K562 (cell line): ENCODE data around the gene NUSAP1. TPM values are rescaled to one million over a fixed set of nuclear protein-coding genes. Genes with fewer than 3 reads are reported as not detected.

ENCODE experiments used
- ATAC-seq: fragments of 200-7000 bp; cut with Tn5 transposase; 3 replicates; pipeline ENCODE4 v1.9.1; 2020; ENCODE audit warnings: moderate library complexity
- BruUV-seq: library from RNA; stranded (reverse); fragments of 400-500 nt; replicated peaks from 2 replicates; lab custom pipeline; 2021; lab: Mats Ljungman, UMichigan
- CTCF ChIA-PET: fragments of 300-600 bp; formaldehyde crosslinking; extraction: SDS; loops from one replicate; lab custom pipeline; 2021; ENCODE audit warnings: low intra/inter-chr PET ratio; lab: Yijun Ruan, JAX
- POLR2A ChIA-PET: fragments of 300-600, 350-650 bp; sonication (Branson Sonifier 250); formaldehyde crosslinking; extraction: SDS; loops from one replicate; lab custom pipeline; 2021; ENCODE audit warnings: antibody characterized with exemption, inconsistent platforms; lab: Yijun Ruan, JAX
- DNase-seq, 4 experiments: peaks; one replicate each; pipeline versions ENCODE4 v3.0.0 to v3.0.0-alpha.2; 2011 to 2018; ENCODE audit warnings: low spot score in 3 of 4, mixed read lengths in 3 of 4; ENCODE audit errors: extremely low read depth in 1 of 4
- FAIRE-seq: peaks from 2 replicates; lab custom pipeline; 2011; peaks lifted over from hg19 to GRCh38; lab: Jason Lieb, UNC
- H2AFZ ChIP-seq: 2 replicates; pipeline ENCODE4 v1.6.0; 2011; ENCODE audit warnings: low read depth, low read length, control low read depth, inconsistent platforms
- H3K27ac ChIP-seq: fragments of 200-600 bp; 3 replicates; pipeline ENCODE4 v1.8.0; 2011; ENCODE audit warnings: low read depth, mild to moderate bottlenecking, control low read depth, inconsistent platforms, low read length, moderate library complexity, mixed read lengths; ENCODE audit errors: extremely low read depth
- H3K27me3 ChIP-seq, 2 experiments: fragments of 300-600 bp in 1 of 2; 2 replicates in 1 of 2; 3 replicates in 1 of 2; pipeline versions ENCODE4 v1.6.0 to v1.8.0; 2011; ENCODE audit warnings: inconsistent platforms in 2 of 2, low read length in 2 of 2, mild to moderate bottlenecking in 1 of 2, mixed read lengths in 1 of 2, moderate library complexity in 1 of 2; ENCODE audit not compliant: control insufficient read depth in 2 of 2, insufficient read depth in 2 of 2
- H3K36me3 ChIP-seq: fragments of 300-600 bp; 3 replicates; pipeline ENCODE4 v1.8.0; 2011; ENCODE audit warnings: mild to moderate bottlenecking, low read length, inconsistent platforms; ENCODE audit not compliant: control insufficient read depth, insufficient read depth
- H3K4me1 ChIP-seq, 2 experiments: fragments of 200-600 bp in 1 of 2; replicated peaks in 1 of 2; 2 replicates in 1 of 2; 3 replicates in 1 of 2; pipeline versions ENCODE4 v1.5.1 to v1.8.0; 2011; ENCODE audit warnings: inconsistent platforms in 2 of 2, low read length in 2 of 2, mild to moderate bottlenecking in 1 of 2, mixed read lengths in 1 of 2, moderate library complexity in 1 of 2; ENCODE audit not compliant: control insufficient read depth in 2 of 2, insufficient read depth in 2 of 2
- H3K4me2 ChIP-seq: 2 replicates; pipeline ENCODE4 v1.6.1; 2011; ENCODE audit warnings: low read length, control low read depth, inconsistent platforms, mixed read lengths; ENCODE audit not compliant: insufficient read depth
- H3K4me3 ChIP-seq: fragments of 200-600 bp; sonication (generic), shearing (Covaris generic); 2 replicates; pipeline ENCODE4 v1.5.1; 2016; ENCODE audit warnings: control low read depth, inconsistent platforms
- H3K79me2 ChIP-seq: fragments of 200-600 bp; 3 replicates; pipeline ENCODE4 v1.8.0; 2011; ENCODE audit warnings: low read length, inconsistent platforms; ENCODE audit not compliant: control insufficient read depth, insufficient read depth
- H3K9ac ChIP-seq, 2 experiments: 2 replicates each; pipeline versions ENCODE4 v1.6.0 to v1.6.1; 2011; ENCODE audit warnings: low read depth in 2 of 2, low read length in 2 of 2, control low read depth in 1 of 2, inconsistent platforms in 1 of 2, mild to moderate bottlenecking in 1 of 2, mixed read lengths in 1 of 2; ENCODE audit not compliant: insufficient read depth in 1 of 2
- H3K9me1 ChIP-seq: one replicate; pipeline ENCODE4 v1.6.0; 2011; ENCODE audit warnings: inconsistent platforms, mild to moderate bottlenecking, low read length, moderate library complexity; ENCODE audit not compliant: control insufficient read depth, insufficient read depth
- H3K9me3 ChIP-seq: replicated peaks from 2 replicates; pipeline ENCODE4 v1.5.1; 2011; ENCODE audit warnings: low read depth, low read length, inconsistent platforms; ENCODE audit not compliant: control insufficient read depth, insufficient read depth
- H4K20me1 ChIP-seq: replicated peaks from 2 replicates; pipeline ENCODE4 v1.6.1; 2011; ENCODE audit warnings: low read length, inconsistent platforms, mixed read lengths; ENCODE audit not compliant: control insufficient read depth, insufficient read depth
- EHMT2 ChIP-seq: fragments of 450-650 bp; IDR thresholded peaks from 2 replicates; pipeline ENCODE4 v1.6.1; 2018; ENCODE audit warnings: antibody characterized with exemption
- FOXK2 ChIP-seq, 2 experiments: fragments of 450-650 bp; IDR thresholded peaks in 1 of 2; conservative IDR thresholded peaks in 1 of 2; 2 replicates each; pipeline ENCODE4 v1.6.1; 2016; ENCODE audit warnings: low read depth in 2 of 2, mild to moderate bottlenecking in 1 of 2
- MBD2 ChIP-seq: sonication (generic); IDR thresholded peaks from 2 replicates; pipeline ENCODE4 v1.6.1; 2016; ENCODE audit warnings: low read depth, borderline replicate concordance
- MYBL2 ChIP-seq, 2 experiments: fragments of 450-650 bp in 1 of 2; sonication (generic) in 1 of 2; formaldehyde crosslinking in 1 of 2; IDR thresholded peaks; 2 replicates each; pipeline versions ENCODE4 v1.6.1 to v1.8.1; 2017 to 2022; ENCODE audit warnings: borderline replicate concordance in 1 of 2, inconsistent platforms in 1 of 2, low read depth in 1 of 2, mild to moderate bottlenecking in 1 of 2, missing genetic modification reagents in 1 of 2, moderate library complexity in 1 of 2
- POLR2B ChIP-seq: fragments of 450-650 bp; IDR thresholded peaks from 2 replicates; pipeline ENCODE4 v1.6.1; 2018; ENCODE audit warnings: low read depth; ENCODE audit not compliant: partially characterized antibody
- SIN3B ChIP-seq: fragments of 450-650 bp; IDR thresholded peaks from 2 replicates; pipeline ENCODE4 v1.6.1; 2017; ENCODE audit warnings: low read depth, mild to moderate bottlenecking, moderate library complexity
- SIX5 ChIP-seq, 2 experiments: IDR thresholded peaks; 2 replicates each; pipeline ENCODE4 v1.6.1; 2011; ENCODE audit warnings: low read length in 2 of 2, borderline replicate concordance in 1 of 2, low read depth in 1 of 2, mild to moderate bottlenecking in 1 of 2, moderate library complexity in 1 of 2; ENCODE audit not compliant: insufficient read depth in 1 of 2
- SMARCA4 ChIP-seq: fragments of 450-650 bp; IDR thresholded peaks from 2 replicates; pipeline ENCODE4 v1.6.1; 2016
- SNRNP70 ChIP-seq: fragments of 200-400 bp; formaldehyde crosslinking; optimal IDR thresholded peaks from 2 replicates; pipeline ENCODE3; 2017; ENCODE audit warnings: low read depth, low read length
- SREBF1 ChIP-seq: fragments of 150-350 bp; IDR thresholded peaks from 2 replicates; pipeline ENCODE4 v1.6.1; 2014; ENCODE audit warnings: antibody characterized with exemption, low read depth, low read length, borderline replicate concordance
- STAT5A ChIP-seq: IDR thresholded peaks from 2 replicates; pipeline ENCODE4 v1.6.1; 2012; ENCODE audit warnings: low read length, inconsistent platforms, borderline replicate concordance
- USF1 ChIP-seq: sonication (generic); formaldehyde crosslinking; IDR thresholded peaks from 2 replicates; pipeline ENCODE4 v1.9.0; 2022; ENCODE audit warnings: mild to moderate bottlenecking, missing genetic modification reagents
- ZNF263 ChIP-seq: sonication (generic); formaldehyde crosslinking; IDR thresholded peaks from 2 replicates; pipeline ENCODE4 v1.8.0; 2022; ENCODE audit warnings: mild to moderate bottlenecking, missing genetic modification reagents, borderline replicate concordance
- ZNF75A ChIP-seq: fragments of 450-650 bp; formaldehyde crosslinking; IDR thresholded peaks from 2 replicates; pipeline ENCODE4 v1.4.0; 2020; ENCODE audit warnings: mild to moderate bottlenecking
- ZNF830 ChIP-seq: fragments of 250-450 bp; sonication (Bioruptor Pico); IDR thresholded peaks from 2 replicates; pipeline ENCODE4 v1.5.0; 2021; ENCODE audit warnings: mild to moderate bottlenecking
- WGBS: fragments of 100-300 bp; shearing (Covaris generic); methylation state at CpG from one replicate; pipeline ENCODE4 v1.1.6; 2016; ENCODE audit warnings: low coverage, mixed read lengths; ENCODE audit not compliant: insufficient coverage; ENCODE audit errors: missing lambda C conversion rate; 5-methylcytosine and 5-hydroxymethylcytosine counted together
- in situ Hi-C: fragments of 300-500 bp; cut with MboI; formaldehyde crosslinking; loops from 4 replicates; pipeline ENCODE4 v1.15.0; 2018; ENCODE audit warnings: inconsistent platforms, mixed read lengths
- intact Hi-C: fragments of 100-400 bp; cut with micrococcal nuclease; formaldehyde crosslinking; loops from 2 replicates; pipeline ENCODE4 v1.14.2; 2022
- polyA plus RNA-seq, 8 experiments: library from polyadenylated mRNA; depleted of rRNA in 4 of 8; stranded (reverse) in 5 of 8; unstranded in 3 of 8; fragments of >200 nt; fragmentation: Nextera tagmentation in 2 of 8; fragmentation: Illumina TruSeq in 1 of 8; extraction: Ambion mirVana in 2 of 8; extraction: Trizol in 1 of 8; gene quantifications; 2 replicates each; pipeline versions ENCODE4 v1.2.1 to v1.2.3, GENCODE V29; 2011 to 2014; ENCODE audit warnings: inconsistent platforms in 1 of 8, missing spikeins in 1 of 8
- total RNA-seq, 7 experiments: library from RNA; depleted of rRNA in 6 of 7; stranded (reverse); fragments of >200 nt in 6 of 7; fragmentation: Illumina TruSeq in 2 of 7; extraction: Trizol in 2 of 7; gene quantifications; 2 replicates each; pipeline versions ENCODE4 v1.2.1 to v1.2.3, GENCODE V29; 2011 to 2021; ENCODE audit warnings: low replicate concordance in 1 of 7
- TF ChIP-seq, protein P1 (sequence below): fragments of 450-650 bp; IDR thresholded peaks from 2 replicates; pipeline ENCODE4 v1.6.1; 2017; ENCODE audit warnings: antibody characterized with exemption, mild to moderate bottlenecking

Gene NUSAP1
- total and polyA plus RNA-seq, 9 of the 15 experiments (the other 6 are each of a cell fraction or from before 2014, with no cell fraction given): 119 to 266 (median 227) TPM

- Histone ChIP-seq H4K20me1 (peaks cover 4% of the 10 kb centered on the region; the same call in 1 of the 2 replicates), H3K36me3 (peaks cover 58% of the 10 kb centered on the region), H3K79me2 (peaks cover 53% of the 10 kb centered on the region), H3K9ac (peak overlapping the region; percentile 98 to 100), H3K9me3 (no peaks in the 10 kb centered on the region), H3K4me3 (peak overlapping the region; percentile 87), H3K27ac (peak overlapping the region; percentile 98), H3K27me3 (no peaks in the 10 kb centered on the region), H3K4me1 (peaks cover 8 to 12% of the 10 kb centered on the region in 2 experiments; a peak in 4 of 5 replicates), H2AFZ (peak overlapping the region; percentile 94), H3K9me1 (no peaks in the 10 kb centered on the region), H3K4me2 (peak overlapping the region; percentile 94)
- under 1% methylated on average over 54 of the region's 61 CpGs for WGBS
- intact Hi-C loops: loop anchor here (2.0 to 5.0 kb wide), 2 partner anchors 48 to 51 kb away; partner anchors contain the start of genes NUSAP1 and OIP5
- ATAC-seq (peak; percentile 99), DNase-seq (peak; percentile 99 to 100 (median 99)), FAIRE-seq (peak; percentile 97)
- ChIA-PET POLR2A (interaction anchor here (0.6 to 2.1 kb wide), 13 partner anchors 9 to 1635 kb away, joined by 3 to 9 read pairs (median 3); partner anchors contain the start of genes CCDC32, NUSAP1 and OIP5), CTCF (no interaction called here)
- in situ Hi-C loops: no loop called here
- BruUV-seq: no TSS peak
- peak; percentile 81 for TF ChIP-seq SREBF1
- peak in 1 of 2 experiments; percentile 51; a peak in 2 of 4 replicates for TF ChIP-seq FOXK2 (conservative IDR thresholded peaks at IDR 0.05 in 1 of 2, IDR thresholded peaks at IDR 0.05 in 1 of 2; ENCODE audit: low read depth in 2 of 2)
- TF ChIP-seq MYBL2 (IDR thresholded peaks at IDR 0.05; ENCODE audit: low read depth): peak; percentile 77
- no peak for TF ChIP-seq MYBL2 (CRISPR knock-in tag; IDR thresholded peaks at IDR 0.05; ENCODE audit: borderline replicate concordance)
- TF ChIP-seq USF1 (CRISPR knock-in tag): peak; percentile 82
- TF ChIP-seq MBD2: peak; percentile 97
- 0 out of 2 replicates have a peak, but pooled peaks have one; percentile 65 for TF ChIP-seq ZNF830 (CRISPR knock-in tag)
- no peak for TF ChIP-seq SIX5 (IDR thresholded peaks at IDR 0.05; ENCODE audit: borderline replicate concordance in 1 of 2, insufficient read depth in 1 of 2, low read depth in 1 of 2, low read length in 2 of 2)
- TF ChIP-seq POLR2B: peak; percentile 95
- TF ChIP-seq SIN3B: peak; percentile 76; the same call in 1 of the 2 replicates
- peak; percentile 25; the same call in 1 of the 2 replicates for TF ChIP-seq ZNF75A (CRISPR knock-in tag)
- no peak for TF ChIP-seq SNRNP70
- 0 out of 2 replicates have a peak, but pooled peaks have one; percentile 12 for TF ChIP-seq ZNF263 (CRISPR knock-in tag)
- TF ChIP-seq STAT5A: no peak
- TF ChIP-seq SMARCA4: no peak
- no peak for TF ChIP-seq EHMT2
- TF ChIP-seq, protein P1, sequence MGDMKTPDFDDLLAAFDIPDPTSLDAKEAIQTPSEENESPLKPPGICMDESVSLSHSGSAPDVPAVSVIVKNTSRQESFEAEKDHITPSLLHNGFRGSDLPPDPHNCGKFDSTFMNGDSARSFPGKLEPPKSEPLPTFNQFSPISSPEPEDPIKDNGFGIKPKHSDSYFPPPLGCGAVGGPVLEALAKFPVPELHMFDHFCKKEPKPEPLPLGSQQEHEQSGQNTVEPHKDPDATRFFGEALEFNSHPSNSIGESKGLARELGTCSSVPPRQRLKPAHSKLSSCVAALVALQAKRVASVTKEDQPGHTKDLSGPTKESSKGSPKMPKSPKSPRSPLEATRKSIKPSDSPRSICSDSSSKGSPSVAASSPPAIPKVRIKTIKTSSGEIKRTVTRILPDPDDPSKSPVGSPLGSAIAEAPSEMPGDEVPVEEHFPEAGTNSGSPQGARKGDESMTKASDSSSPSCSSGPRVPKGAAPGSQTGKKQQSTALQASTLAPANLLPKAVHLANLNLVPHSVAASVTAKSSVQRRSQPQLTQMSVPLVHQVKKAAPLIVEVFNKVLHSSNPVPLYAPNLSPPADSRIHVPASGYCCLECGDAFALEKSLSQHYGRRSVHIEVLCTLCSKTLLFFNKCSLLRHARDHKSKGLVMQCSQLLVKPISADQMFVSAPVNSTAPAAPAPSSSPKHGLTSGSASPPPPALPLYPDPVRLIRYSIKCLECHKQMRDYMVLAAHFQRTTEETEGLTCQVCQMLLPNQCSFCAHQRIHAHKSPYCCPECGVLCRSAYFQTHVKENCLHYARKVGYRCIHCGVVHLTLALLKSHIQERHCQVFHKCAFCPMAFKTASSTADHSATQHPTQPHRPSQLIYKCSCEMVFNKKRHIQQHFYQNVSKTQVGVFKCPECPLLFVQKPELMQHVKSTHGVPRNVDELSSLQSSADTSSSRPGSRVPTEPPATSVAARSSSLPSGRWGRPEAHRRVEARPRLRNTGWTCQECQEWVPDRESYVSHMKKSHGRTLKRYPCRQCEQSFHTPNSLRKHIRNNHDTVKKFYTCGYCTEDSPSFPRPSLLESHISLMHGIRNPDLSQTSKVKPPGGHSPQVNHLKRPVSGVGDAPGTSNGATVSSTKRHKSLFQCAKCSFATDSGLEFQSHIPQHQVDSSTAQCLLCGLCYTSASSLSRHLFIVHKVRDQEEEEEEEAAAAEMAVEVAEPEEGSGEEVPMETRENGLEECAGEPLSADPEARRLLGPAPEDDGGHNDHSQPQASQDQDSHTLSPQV: peak; percentile 95; the same call in 1 of the 2 replicates
These were observed 48.8 kb upstream of the NUSAP1 start for GRCh38 chr15:41283653-41284426.
